GM12891 (cell line): ENCODE data around the gene FAM83F.

Source experiments
- POLR2A ChIP-seq: IDR thresholded peaks from 2 replicates; pipeline ENCODE4 v1.6.1; 2011; ENCODE audit warnings: low read depth, low read length, control low read depth
- TAF1 ChIP-seq: IDR thresholded peaks from 2 replicates; pipeline ENCODE4 v1.6.1; 2011; ENCODE audit warnings: low read depth, low read length, control low read depth

DNA sequence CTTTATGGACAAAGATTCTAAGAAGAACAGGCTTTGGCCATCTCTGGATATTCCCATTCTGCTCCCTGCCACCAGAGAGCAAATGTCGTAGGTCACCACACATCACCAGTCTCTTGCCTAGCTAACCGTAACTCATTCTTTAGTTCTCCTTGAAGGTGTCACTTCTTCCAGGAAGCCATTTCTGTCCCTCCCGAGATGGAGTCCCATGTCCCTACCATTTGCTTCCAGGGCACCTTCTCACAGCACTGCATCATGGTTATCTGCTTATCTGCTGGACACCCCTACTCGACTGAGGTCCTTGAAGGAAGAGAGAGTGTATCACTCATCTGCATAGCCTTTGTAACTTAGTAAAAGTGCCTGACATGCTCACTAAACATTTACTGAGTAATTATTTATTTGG, 47.6 kb downstream of the FAM83F start:
- TF ChIP-seq POLR2A = no peak
- no peak for TF ChIP-seq TAF1
